Measurements from ENCODE around the gene C1orf74.

C1orf74 gene

DNA sequence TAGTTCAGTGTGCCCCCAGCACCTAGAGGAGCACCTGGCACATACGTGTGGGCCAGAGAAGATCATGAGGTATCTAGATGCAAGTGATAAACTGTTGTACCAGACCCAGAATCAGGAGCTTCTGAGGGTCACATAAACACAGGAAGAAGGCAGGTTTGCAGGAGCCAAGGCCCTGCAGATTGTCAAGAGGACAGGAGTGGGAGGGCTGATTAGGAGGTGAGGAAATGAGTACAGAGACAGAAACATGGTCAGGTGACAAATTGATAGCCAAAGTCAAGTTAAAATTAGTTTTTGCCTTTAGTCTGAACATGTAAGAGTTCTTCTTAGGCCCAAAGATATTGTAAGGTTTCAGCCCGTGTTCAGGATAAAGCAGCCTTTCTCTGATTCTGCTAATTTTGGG, 42.5 kb downstream of the C1orf74 start:
- DNase-seq, result no peak

DNA sequence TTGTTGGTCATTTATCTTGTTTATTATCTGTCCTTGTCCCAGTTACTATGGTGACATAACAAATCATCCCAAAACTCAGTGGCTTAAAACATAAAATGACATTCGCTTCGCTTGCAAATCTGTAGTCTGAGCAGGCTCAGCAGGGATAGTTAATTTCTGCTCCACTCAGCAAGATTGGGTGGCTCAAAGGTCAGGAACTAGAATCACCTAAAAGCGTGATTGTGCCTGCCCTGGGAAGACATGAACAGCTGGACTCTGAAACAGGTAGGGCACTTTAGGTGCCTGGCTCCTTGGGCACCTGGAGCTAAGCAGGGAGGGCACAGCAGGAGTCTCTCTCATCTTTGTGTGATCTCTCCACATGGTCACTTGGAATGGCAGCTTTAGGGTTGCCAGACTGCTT, 43.2 kb downstream of the C1orf74 start:
- DNase-seq, result no peak

DNA sequence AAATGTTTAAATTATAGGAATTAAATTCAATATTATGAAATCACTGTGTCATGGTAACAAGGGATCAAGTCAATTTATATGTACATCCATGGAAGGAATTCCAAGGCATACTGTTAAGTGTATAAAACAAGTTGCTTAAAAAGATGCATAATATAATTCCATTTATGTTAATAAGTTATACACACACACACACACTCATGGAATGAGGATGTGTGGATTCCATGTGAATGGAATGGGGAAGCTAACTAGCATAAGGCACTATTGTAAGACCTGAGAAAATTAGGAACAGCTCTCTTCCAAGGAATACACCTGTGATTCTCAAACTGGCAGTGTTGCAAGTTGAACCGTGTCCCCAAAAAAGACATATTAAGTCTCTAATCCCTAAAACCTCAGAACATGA, 46.1 kb downstream of the C1orf74 start:
- DNase-seq, result no peak

DNA sequence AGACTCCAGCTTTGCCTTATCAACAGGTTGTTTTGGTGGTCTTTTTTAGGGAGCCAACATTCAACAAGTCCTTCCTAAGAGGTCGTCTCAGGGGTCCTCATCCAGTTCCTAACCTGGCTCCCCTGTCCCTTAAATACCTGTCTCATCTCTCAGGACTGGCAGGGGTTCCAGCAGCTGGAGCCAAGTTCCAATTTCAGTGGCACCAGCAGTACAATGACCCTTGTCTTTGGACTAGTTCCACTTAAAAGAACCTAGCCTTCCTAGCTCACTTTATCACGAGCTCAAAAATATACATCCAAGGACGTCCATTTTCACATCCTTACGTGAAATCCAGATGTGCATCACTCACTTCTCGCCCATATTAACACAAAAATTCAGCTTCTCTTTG, 47.2 kb downstream of the C1orf74 start:
- DNase-seq, result no peak

DNA sequence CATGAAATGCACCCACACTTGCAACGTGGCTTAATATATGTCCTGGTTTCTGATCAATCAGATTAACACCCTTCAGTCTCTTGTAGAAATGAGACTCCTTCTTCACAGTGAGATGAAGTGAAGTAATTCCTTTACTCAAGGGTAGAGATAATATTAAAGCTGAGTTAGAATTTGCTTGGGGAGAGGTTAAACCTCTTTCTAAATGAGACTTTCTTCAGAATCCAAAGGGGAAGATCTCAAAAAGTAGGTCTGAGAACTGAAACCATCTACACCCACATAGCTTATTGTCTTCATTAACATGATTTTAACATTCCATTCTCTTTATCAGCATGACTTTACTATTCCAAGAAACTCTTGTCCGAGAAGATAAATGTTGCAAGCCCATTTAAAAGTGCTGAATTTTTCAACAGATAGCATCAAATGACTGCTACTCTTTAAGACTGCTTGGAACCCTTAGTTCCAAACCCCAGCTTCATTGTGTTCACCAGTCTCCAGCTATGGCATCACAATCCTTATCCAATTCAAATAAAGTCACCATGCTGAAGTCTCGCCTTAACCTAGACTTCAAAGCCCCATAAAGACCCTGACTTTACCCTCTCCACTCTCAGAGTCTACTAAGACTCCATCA, 47.8 kb downstream of the C1orf74 start:
- DNase-seq, result no peak

DNA sequence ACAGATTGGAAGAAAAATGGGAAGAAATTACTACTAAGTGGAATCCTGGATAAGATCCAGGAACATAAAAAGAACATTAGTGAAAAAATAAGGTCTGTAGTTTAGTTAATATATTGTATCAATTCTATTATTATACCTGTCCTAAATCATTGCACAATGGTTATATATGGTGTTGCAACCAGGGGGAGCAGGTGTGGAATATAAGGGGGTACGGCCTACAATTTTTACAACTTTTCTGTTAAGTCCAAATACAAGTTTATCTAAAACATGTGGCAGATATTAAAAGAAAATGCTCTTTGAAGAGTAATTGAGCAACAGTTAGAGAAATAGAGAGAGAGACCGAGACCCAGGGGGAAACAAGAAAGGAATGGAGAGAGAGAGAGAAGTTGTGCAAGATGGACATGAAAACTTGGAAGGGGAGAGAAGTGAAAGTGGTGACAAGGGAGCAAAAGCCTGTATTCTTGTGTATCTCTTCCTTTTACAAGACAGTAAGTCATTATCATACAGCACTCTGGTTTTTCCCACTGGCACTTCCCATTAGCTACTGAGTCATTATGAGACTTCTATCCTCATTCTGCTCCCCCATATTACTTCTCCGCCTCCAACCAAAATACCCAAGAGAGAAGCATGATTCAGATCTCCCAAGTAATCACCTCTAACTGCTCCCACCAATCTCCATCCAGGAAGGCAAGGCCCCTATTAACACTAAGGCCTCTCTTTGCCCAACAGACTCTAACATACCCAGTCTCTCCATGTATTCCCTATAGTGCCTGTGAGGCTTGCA, 50.8 kb downstream of the C1orf74 start:
- DNase-seq, result no peak

DNA sequence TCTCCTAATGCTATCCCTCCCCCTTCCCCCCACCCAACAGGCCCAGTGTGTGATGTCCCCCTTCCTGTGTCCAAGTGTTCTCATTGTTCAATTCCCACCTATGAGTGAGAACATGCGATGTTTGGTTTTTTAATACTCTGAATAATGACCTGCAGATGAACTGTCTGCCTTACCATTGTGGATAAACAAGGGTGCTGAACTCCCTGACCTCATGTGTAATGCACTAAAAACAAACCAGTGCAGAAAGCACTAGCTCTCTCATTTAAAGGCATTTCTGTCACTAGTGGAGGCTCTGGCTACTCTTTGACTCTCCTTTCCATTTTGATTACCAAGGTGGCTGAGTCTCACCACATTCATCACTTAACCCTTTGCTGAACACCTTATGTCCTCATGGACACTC, 51.6 kb downstream of the C1orf74 start:
- DNase-seq, result no peak

DNA sequence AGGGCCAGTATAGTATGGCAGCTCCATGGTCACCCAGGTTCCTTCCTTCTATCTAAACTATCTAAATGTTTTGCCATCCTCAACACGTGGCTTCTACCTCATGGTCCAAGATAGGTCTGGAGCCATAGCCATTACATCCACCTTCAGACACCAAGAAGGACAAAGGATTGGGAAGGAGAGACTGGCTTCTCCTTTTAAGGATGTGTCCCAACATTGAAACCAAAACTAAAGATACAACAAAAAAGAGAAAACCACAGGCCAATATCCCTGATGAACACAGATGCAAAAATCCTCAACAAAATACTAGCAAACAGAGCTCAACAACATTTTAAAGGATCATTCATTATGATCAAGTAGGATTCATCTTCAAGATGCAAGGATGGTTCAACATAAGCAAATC, 54.9 kb downstream of the C1orf74 start:
- no peak for DNase-seq
